Stimulated activated CD4-positive, alpha-beta T cell treated with anti-CD3 and anti-CD28 coated beads, Interleukin-1b, Interleukin-23, amount 100 ng/mL, for 1 hour (primary cell): ENCODE results near the gene ZNF687.
A peak's percentile ranks its signal among the peaks of the same experiment; 100 is the strongest.
"Not testable (repeated sequence)": the region's sequence is repeated elsewhere in the genome, so short reads cannot be mapped to it uniquely, and the experiment has no call there.

Source experiments
- DNase-seq, 2 donors: peaks; one replicate each; pipeline ENCODE4 v3.0.0-alpha.2; 2020; ENCODE audit warnings: low read depth in 2 of 2

The ZNF687 gene, protein sequence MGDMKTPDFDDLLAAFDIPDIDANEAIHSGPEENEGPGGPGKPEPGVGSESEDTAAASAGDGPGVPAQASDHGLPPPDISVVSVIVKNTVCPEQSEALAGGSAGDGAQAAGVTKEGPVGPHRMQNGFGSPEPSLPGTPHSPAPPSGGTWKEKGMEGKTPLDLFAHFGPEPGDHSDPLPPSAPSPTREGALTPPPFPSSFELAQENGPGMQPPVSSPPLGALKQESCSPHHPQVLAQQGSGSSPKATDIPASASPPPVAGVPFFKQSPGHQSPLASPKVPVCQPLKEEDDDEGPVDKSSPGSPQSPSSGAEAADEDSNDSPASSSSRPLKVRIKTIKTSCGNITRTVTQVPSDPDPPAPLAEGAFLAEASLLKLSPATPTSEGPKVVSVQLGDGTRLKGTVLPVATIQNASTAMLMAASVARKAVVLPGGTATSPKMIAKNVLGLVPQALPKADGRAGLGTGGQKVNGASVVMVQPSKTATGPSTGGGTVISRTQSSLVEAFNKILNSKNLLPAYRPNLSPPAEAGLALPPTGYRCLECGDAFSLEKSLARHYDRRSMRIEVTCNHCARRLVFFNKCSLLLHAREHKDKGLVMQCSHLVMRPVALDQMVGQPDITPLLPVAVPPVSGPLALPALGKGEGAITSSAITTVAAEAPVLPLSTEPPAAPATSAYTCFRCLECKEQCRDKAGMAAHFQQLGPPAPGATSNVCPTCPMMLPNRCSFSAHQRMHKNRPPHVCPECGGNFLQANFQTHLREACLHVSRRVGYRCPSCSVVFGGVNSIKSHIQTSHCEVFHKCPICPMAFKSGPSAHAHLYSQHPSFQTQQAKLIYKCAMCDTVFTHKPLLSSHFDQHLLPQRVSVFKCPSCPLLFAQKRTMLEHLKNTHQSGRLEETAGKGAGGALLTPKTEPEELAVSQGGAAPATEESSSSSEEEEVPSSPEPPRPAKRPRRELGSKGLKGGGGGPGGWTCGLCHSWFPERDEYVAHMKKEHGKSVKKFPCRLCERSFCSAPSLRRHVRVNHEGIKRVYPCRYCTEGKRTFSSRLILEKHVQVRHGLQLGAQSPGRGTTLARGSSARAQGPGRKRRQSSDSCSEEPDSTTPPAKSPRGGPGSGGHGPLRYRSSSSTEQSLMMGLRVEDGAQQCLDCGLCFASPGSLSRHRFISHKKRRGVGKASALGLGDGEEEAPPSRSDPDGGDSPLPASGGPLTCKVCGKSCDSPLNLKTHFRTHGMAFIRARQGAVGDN

DNA sequence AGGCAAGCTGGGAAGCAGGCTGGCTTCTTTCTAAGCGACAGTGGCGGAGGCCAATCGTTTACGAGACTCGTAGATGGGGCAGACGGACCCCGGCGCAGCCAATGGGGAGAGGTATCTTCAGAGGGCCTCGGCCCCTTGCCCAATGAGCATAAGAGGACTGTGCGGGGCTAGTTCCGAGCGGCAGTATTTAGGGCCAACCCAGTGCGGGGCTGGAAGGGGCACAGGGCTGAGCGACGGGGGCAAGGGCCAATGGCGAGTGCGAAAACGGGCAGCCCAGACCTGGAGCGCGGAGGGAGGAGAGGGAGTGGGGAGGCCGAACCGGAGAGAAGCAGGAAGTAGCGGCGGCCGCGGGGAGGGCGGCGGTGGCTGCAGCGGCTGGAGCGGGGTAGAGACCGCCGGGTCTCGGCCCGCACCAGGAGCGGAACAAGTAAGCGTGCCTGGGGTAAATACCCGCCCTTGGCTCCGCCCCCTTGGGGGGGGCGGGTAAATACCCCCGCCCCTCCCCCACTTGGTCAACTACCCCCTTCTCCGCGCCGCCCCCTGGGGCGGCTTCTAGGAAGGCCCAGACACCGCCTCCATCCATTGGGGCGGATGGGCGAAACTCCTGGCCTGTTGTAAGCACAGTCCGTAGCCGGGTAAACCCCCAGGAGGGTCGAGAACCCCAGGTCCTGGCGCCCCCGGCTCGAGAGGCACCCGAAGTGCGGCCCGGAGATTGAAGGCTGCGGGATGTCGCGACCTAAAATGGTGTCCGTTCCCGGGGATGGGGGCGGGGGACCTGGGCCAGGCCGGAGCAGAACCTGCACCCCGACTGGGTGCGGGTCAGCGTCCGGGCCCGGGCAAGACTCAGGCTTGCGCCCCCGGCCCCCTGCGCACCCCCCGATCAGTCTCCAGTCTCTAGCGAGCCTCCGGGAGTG, at the start of gene ZNF687:
TSS of gene ZNF687 (plus strand) at position 331 of the 914 bp plus-strand sequence. CDS start 3,993 bp downstream, outside the sequence.
- DNase-seq: peak; percentile 91 to 97

DNA sequence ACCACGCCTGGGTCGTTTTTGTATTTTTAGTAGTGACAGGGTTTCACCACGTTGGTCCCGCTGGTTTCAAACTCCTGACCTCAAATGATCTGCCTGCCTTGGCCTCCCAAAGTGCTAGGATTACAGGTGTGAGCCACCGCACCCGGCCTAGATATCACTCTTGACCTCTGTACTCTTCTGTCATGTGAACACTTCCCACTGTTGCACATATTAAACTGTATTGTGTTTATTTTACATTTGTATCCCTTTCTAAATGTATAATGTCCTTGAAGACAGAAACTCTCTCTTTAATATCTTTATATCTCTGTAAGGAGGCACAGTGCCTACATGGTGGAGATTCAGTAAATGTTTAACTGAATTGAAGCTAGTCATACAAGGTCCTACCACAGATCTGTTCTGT, 46.9 kb upstream of the ZNF687 start:
- no peak for DNase-seq

DNA sequence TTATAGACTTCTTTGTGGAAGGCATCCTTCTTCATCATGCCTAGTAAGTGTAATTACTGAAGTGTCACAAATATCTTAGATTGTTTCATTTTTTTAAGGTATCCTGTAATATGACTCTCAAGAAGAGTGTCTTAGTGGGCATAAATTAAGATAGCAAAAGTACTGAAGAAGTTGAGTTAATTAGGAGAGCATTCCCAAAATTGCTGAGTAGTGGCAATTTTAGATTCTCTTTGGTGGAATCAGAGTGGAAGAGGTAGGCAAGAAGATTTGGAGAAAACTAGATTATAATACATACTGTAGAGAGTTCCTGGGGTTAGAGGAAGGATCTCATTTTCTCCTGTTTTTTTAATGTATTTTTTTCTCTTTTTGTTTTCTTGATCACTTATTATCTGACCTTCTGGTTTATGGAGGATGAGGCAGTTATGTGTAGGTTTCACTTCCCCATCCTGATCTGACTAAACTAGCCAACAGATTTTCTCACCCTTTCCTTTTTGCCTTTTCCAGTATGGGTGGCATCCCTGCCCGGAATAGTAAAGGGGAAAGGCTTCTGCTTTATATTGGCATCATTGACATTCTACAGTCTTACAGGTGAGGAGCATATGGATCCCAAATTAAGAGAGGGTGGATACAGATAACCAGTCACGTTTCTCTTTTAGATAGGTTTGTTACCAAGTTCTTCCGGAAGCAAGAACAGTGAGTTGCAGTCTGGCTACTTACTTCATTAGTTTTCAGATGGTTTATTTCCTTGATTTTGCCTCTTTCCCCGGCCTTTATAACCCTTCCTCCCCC, 44.2 kb upstream of the ZNF687 start:
- no peak for DNase-seq

DNA sequence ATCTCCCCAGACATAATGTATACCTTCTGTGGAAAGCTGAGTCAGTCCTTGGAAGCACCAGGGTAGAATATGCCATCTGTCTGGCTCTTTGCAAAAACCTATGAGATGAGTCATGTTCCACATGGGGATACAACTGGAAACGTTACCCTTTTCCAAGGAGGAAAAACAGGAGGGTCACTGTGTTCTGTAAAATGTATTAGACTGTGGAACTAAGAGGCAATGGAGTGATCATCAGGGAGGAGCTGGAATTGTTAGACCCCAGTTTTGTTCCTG, 43.7 kb upstream of the ZNF687 start:
- no peak for DNase-seq

DNA sequence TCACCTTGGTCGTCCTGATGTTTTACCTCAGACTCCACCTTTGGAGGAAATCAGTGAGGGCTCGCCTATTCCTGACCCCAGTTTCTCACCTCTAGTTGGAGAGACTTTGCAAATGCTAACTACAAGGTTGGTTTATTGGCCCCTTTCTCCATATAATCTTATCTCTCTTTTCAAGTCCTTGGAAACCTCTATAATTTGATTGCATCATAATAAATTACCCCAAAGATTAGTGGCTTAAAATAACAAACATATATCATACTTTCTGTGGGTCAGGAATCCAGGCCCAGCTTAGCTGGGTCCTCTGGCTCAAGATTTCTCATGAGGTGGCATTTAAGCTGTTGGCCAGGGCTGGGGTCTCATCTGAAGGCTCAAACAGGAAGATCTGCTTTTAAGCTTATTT, 39.7 kb upstream of the ZNF687 start:
- no peak for DNase-seq

DNA sequence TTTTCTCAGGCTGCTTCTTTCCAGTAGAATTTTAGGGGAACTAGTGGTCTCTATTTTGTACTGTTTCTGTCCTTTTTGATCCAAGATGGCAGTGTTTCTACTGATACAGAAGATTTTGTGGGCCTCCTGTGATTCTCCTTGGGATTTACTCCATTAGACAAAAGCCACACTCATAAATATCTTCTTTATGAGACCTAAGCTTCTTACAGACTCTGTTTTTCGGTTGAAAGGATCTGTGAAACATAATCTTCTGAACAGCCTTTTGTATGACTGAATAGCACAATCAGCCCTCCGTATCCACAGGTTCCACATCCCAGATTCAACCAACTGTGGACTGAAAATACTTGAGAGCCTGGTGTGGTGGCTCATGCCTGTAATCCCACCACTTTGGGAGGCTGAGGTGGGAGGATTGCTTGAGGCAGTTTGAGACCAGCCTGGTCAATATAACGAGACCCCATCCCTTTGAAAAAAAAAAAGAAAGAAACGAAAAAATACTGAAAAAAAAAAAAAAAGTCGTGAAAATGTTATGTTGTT, 38.3 kb upstream of the ZNF687 start:
- DNase-seq: no peak

DNA sequence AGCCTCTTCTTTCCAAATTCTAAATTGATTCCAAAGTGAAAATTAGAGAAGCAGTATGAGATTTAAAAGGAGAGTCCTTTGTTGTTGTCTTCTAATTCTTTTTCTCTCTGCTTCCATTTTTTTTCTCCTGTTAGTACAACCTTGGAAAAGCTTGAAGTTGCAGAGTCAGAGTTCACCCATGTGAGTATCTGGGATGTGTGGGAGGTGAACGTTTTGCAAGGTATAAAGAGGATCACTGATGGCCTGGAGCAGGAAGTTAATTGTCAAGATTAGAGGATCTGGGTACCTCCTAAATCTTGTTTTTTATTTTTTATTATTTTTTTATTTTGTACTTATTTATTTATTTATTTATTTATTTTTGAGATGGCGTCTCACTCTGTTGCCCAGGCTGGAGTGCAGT, 35.3 kb upstream of the ZNF687 start:
- no peak for DNase-seq

DNA sequence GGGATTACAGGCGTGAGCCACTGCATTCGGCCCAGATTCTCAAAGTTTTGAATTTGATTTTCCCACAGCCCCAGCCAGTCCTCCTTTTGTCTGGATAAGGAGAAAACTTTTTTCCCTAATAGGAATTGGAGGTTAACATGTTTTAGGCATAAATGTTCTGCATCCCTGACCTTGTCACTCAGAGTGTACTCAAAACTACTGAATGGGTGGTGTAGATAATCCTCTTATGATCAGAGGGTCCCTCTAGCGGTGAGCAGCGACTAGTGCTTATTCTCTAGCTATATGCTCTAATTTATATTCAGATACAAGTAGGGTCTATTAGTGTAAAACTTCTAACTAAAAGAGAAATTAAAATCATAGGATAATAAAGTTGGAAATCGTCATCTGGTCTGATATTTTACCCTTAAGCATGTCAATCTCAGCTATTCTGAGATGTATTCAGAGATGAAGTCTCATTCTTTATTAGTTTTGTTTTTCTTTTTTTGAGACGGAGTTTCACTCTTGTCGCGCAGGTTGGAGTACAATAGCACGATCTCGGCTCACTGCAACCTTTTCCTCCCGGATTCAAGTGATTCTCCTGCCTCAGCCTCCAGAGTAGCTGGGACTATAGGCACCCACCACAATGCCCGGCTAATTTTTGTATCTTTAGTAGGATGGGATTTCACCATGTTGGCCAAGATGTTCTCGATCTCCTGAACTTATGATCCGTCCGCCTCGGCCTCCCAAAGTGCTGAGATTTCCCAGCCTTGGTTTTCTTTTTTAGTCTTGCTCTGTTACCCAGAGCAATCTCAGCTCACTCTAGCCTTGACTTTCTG, 30.2 kb upstream of the ZNF687 start:
- DNase-seq: peak; percentile 24 to 29

DNA sequence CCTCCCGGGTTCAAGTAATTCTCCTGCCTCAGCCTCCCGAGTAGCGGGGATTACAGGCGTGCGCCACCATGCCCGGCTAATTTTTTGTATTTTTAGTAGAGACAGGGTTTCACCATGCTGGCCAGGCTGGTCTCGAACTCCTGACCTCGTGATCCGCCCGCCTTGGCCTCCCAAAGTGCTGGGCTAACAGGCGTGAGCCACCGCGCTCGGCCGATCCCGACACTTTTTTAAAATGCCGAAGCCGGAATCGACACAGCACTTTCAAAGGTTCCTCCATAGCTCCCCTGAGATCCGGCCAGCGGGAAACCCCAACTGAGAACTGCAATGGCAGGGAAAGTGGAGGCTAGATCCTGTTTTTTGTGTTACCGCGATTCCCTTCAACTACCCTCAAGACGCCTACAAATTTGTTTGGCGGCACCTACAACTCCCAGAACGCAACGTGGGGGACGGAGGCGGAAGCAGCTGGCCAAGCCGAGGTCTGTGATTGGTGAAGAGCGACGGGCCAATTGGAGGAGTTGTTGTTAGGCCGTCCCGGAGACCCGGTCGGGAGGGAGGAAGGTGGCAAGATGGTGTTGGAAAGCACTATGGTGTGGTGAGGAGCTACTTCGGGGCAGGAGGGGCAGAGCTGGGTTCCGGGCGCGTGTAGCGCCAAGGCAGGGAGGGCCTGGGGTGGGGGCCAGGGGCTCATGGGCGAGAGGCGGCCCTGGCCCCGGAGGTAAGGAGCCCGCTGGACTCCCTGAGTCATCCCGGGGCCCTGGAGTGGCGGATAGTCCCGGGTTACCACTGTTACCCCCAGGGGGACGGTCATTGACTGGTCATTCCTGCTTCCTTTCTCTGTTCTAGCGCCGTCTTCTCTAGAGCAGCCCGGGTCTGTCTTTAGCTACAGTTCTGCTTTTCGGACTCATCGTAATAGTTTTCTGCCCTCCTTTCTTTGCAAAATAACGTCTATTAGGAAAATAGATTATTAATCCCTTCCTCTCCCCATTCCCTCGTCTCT, 27.6 kb upstream of the ZNF687 start, which contains the start of gene PSMD4:
TSS of gene PSMD4 (plus strand) at position 518 of the 997 bp plus-strand sequence. CDS start at position 567, 49 bp downstream.
- peak; percentile 79 to 80 for DNase-seq

DNA sequence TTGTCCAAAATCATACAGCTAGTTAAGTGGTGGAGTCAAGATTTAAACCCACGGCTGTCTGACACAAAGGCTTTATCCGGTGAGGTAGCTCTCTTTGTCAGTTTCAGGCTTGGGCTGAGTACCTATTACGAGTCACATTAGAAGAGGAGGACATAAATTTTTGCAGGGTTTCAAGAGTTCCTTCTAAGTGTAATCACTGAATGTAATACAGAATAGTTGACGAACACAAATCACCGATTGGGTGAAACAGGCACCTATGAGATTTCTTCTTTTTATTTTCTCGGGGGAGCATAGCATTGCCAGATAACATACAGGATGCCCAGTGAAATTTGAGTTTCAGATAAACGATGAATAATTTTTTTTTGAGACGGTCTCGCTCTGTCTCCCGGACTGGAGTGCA, 26.7 kb upstream of the ZNF687 start:
- no peak for DNase-seq

DNA sequence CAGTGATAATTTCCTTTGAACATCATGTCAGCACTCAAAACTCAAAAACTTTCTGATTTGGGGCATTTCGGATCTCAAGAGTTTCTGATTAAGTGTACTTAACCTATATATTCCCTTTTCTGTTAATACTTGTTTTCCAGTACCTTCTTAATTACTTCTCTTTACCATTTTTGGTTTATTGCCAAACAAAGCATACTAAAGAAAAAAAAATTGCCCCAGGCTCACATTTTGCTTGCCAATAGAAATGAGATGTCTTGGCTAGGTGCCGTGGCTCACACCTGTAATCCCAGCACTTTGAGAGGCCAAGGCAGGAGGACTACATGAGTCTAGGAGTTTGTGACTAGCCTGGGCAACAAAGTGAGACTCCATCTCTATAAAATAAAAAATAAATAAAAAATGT, 22.7 kb upstream of the ZNF687 start:
- no peak for DNase-seq

DNA sequence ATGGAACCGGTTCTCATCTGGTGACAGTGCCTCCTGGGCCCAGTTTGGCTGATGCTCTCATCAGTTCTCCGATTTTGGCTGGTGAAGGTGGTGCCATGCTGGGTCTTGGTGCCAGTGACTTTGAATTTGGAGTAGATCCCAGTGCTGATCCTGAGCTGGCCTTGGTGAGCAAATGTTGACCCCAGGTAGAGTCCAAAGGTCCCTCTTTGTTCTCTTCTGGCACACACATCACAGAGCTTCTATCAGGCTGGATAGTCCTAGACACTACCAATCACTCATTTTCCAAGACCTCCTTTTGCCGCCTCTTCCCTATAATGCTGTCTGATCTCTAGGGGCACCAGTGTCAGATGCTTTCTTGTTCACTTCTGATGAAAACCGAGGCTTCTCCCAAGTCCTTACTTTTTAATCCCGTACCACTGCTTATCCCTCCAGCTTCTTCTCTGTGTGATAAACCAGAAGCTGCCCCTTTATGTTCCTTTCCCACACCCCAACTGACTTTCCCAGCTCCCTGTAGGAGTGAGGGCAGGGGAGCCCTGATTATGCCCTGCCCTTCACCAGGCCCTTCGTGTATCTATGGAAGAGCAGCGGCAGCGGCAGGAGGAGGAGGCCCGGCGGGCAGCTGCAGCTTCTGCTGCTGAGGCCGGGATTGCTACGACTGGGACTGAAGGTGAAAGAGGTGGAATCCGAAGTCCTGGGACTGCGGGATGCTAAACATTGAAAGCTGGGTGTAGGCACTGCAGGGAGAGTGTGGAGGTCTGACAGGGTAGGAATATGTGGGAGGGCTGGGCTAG, 16.5 kb upstream of the ZNF687 start:
- DNase-seq: no peak

DNA sequence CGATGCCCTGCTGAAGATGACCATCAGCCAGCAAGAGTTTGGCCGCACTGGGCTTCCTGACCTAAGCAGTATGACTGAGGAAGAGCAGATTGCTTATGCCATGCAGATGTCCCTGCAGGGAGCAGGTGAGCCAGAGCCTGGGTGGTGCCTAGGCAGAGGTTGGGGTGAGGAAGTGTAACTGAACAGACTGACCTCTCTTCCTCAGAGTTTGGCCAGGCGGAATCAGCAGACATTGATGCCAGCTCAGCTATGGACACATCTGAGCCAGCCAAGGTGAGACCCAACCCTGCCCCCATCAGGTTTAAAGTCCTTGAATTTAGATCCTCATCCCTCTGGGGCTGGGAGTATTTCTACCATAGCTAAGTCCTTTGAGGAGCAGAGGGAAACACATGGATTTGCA, 15.8 kb upstream of the ZNF687 start:
- DNase-seq: no peak

DNA sequence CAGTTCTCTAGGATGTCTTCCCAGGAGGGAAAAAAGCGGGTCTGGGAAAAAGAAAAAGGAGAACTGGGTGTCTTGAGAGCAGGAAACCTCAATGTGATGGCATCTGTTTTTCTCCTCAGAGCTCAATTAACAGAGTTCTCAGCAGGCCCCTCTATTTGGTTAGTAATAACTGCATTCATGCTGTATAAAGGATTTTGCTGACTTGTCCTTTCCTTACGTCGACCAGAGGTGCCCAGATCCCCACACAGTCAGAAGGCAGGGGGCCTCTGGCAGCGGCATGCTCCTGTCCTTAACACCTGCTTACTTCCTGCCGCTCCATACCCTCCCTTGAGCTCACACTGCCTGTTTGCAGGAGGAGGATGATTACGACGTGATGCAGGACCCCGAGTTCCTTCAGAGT, 15.3 kb upstream of the ZNF687 start:
- no peak for DNase-seq

DNA sequence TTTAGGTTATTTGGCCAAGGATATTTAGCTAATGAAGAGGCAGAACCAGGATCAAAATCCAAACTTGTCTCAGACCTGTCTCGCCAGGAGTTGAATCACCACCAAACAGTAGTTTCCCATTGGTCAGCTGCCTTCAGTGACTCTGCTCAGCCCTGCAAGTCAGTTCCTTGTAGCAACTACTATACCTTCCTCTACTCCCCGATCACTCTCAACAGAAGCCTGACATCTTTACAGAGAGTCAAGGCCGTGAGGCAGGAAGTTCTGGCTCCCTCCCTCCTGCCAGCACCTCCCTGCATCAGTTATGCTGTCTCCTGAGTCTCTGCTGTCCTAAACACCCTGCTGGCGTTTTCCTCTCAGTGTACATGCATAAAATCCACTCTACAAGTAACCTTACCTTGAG, 14.3 kb upstream of the ZNF687 start:
- no peak for DNase-seq

DNA sequence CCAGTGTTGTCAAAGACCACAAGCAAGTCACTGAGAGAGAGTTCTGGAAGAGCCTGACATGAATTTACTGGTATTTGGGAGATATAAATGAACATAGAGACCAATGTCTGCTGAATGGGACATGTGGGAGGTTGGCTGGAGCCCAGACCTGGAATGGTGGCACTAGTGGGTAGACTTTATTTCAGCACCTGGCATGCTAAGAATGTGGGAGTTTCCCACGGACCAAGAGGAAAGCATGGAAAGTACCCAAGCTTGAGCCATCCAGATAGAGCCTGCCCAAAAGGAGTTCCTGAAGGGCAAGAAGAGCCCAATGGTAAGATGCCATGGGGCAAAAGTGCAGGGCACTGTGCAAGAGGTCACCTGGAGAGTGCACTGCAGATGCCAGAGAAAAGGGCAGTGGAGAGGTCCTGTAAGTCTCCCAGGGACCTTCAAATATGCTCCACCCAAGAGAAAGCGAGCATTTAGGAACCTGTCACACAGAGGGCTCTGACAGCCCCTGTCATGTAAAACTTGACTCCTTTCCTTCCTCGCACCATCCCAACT, 8.1 kb upstream of the ZNF687 start:
- DNase-seq: no peak

DNA sequence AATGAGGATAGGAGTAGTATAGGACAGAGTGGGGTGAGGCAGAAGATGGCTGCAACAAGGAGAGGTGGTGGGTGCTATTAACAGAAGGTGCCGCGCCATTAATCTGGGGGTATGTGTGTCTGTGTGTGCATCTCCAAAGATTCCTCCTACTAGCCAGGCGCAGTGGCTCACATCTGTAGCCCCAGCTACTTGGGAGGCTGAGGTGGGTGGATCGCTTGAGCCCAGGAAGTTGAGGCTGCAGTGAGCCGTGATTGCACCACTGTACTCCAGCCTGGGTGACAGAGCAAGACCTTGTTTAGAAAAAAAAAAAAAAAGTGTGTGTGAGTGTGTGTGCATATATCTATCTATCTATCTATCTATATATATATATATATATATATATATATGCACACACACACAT, 6.8 kb upstream of the ZNF687 start:
- DNase-seq: not testable (repeated sequence)
